Nephron (organoid): ENCODE results near the gene ARHGAP27.

ENCODE experiments used
- H3K27ac Mint-ChIP-seq, 3 experiments: 2 replicates each; pipeline ENCODE4 v1.8.0; 2020; ENCODE audit warnings: mixed read lengths in 3 of 3, mild to moderate bottlenecking in 2 of 3, moderate library complexity in 1 of 3
- H3K27me3 Mint-ChIP-seq: 2 replicates; pipeline ENCODE4 v1.8.0; 2021; ENCODE audit warnings: low read depth, mild to moderate bottlenecking, moderate library complexity, mixed read lengths
- H3K36me3 Mint-ChIP-seq: 2 replicates; pipeline ENCODE4 v1.8.0; 2020; ENCODE audit warnings: low read depth, mixed read lengths
- H3K4me1 Mint-ChIP-seq: 2 replicates; pipeline ENCODE4 v1.8.0; 2020; ENCODE audit warnings: mixed read lengths
- H3K4me3 Mint-ChIP-seq, 3 experiments: 2 replicates each; pipeline ENCODE4 v1.8.0; 2020; ENCODE audit warnings: mild to moderate bottlenecking in 3 of 3, mixed read lengths in 3 of 3, moderate library complexity in 2 of 3
- H3K9me3 Mint-ChIP-seq: 2 replicates; pipeline ENCODE4 v1.8.0; 2020; ENCODE audit warnings: mixed read lengths
- CTCF ChIP-seq, 3 experiments: fragments of 200-600 bp; sonication (generic); IDR thresholded peaks; one replicate each; pipeline ENCODE4 v1.5.0; 2021; ENCODE audit warnings: antibody characterized with exemption in 3 of 3; ENCODE audit not compliant: unreplicated experiment in 3 of 3

The ARHGAP27 gene

GRCh38 chr17:45423975-45424335 lies 8.7 kb downstream of the ARHGAP27 start:
- Mint-ChIP-seq H3K36me3 (no peaks in the 10 kb centered on the region), H3K27ac (peak overlapping the region in 2 of 3 experiments; percentile 9 to 80), H3K4me3 (peak overlapping the region; percentile 9 to 55 (median 26)), H3K9me3 (no peaks in the 10 kb centered on the region), H3K27me3 (peaks cover 43% of the 10 kb centered on the region), H3K4me1 (peaks cover 13% of the 10 kb centered on the region)
- TF ChIP-seq CTCF (IDR thresholded peaks at IDR 0.05; ENCODE audit: unreplicated experiment in 3 of 3) = no peak

GRCh38 chr17:45423304-45423974 lies 9.2 kb downstream of the ARHGAP27 start:
- no peaks in the 10 kb centered on the region for H3K36me3 Mint-ChIP-seq
- peaks cover 38% of the 10 kb centered on the region for H3K27me3 Mint-ChIP-seq
- peak overlapping the region in 1 of 3 experiments; percentile 50 for H3K27ac Mint-ChIP-seq
- H3K4me1 Mint-ChIP-seq = peaks cover 8% of the 10 kb centered on the region
- no peaks in the 10 kb centered on the region for H3K9me3 Mint-ChIP-seq
- no peak for TF ChIP-seq CTCF (IDR thresholded peaks at IDR 0.05; ENCODE audit: unreplicated experiment in 3 of 3)
- peak overlapping the region in 2 of 3 experiments; percentile 1 to 26 for H3K4me3 Mint-ChIP-seq

GRCh38 chr17:45414990-45415881 lies 17.4 kb downstream of the ARHGAP27 start:
- peaks cover 5% of the 10 kb centered on the region for H3K4me1 Mint-ChIP-seq
- no peak for TF ChIP-seq CTCF (IDR thresholded peaks at IDR 0.05; ENCODE audit: unreplicated experiment in 3 of 3)
- no peaks in the 10 kb centered on the region for H3K9me3 Mint-ChIP-seq
- H3K27ac Mint-ChIP-seq = peak overlapping the region in 2 of 3 experiments; percentile 78 to 88
- H3K27me3 Mint-ChIP-seq = no peaks in the 10 kb centered on the region
- no peak overlapping the region for H3K4me3 Mint-ChIP-seq
- H3K36me3 Mint-ChIP-seq = no peaks in the 10 kb centered on the region

GRCh38 chr17:45413498-45413923 lies 19.2 kb downstream of the ARHGAP27 start:
- Mint-ChIP-seq H3K27me3 (peaks cover 5% of the 10 kb centered on the region), H3K36me3 (no peaks in the 10 kb centered on the region), H3K27ac (no peak overlapping the region), H3K4me1 (peaks cover 13% of the 10 kb centered on the region), H3K4me3 (no peak overlapping the region), H3K9me3 (no peaks in the 10 kb centered on the region)
- TF ChIP-seq CTCF (IDR thresholded peaks at IDR 0.05; ENCODE audit: unreplicated experiment in 3 of 3) = no peak

GRCh38 chr17:45411348-45412105 lies 21.1 kb downstream of the ARHGAP27 start:
- peaks cover 15% of the 10 kb centered on the region for H3K27me3 Mint-ChIP-seq

More at GRCh38 chr17:45411348-45412105, 21.1 kb downstream of the ARHGAP27 start:
- Mint-ChIP-seq H3K27ac (peak overlapping the region in 1 of 3 experiments; percentile 14), H3K4me1 (peaks cover 27% of the 10 kb centered on the region), H3K4me3 (no peak overlapping the region), H3K9me3 (no peaks in the 10 kb centered on the region), H3K36me3 (no peaks in the 10 kb centered on the region)
- TF ChIP-seq CTCF (IDR thresholded peaks at IDR 0.05; ENCODE audit: unreplicated experiment in 3 of 3) = no peak
